OCI-LY3 (cell line): Measurements from ENCODE around the gene NEO1.
A peak's percentile ranks its signal among the peaks of the same experiment; 100 is the strongest.

ENCODE experiments used
- H2AFZ ChIP-seq: fragments of 200-600, 300-600 bp; shearing (Covaris generic); 2 replicates; pipeline ENCODE4 v1.6.0; 2014; ENCODE audit warnings: antibody characterized with exemption, low read depth, low read length
- H3K27ac ChIP-seq: fragments of 200-600, 300-600 bp; sonication (generic); 2 replicates; pipeline ENCODE4 v1.5.1; 2014; ENCODE audit warnings: mild to moderate bottlenecking, low read length, moderate library complexity, mixed read lengths
- H3K27me3 ChIP-seq: fragments of 200-600, 300-600 bp; sonication (generic); 2 replicates; pipeline ENCODE4 v1.6.1; 2014; ENCODE audit warnings: low read depth, low read length, mixed read lengths
- H3K36me3 ChIP-seq: fragments of 200-600, 300-600 bp; sonication (generic); replicated peaks from 2 replicates; pipeline ENCODE3; 2014; ENCODE audit warnings: low read depth, low read length, mixed read lengths
- H3K4me1 ChIP-seq: fragments of 300-600, 200-600 bp; sonication (generic); 2 replicates; pipeline ENCODE4 v1.6.1; 2014; ENCODE audit warnings: low read length, mixed read lengths
- H3K4me2 ChIP-seq: fragments of 200-600, 300-600 bp; sonication (generic); 2 replicates; pipeline ENCODE4 v1.6.1; 2014; ENCODE audit warnings: low read length, mixed read lengths
- H3K4me3 ChIP-seq: fragments of 300-600, 200-600 bp; sonication (generic); 2 replicates; pipeline ENCODE4 v1.5.1; 2014; ENCODE audit warnings: antibody characterized with exemption, mild to moderate bottlenecking, low read length, moderate library complexity
- H3K79me2 ChIP-seq: fragments of 300-600, 200-600 bp; shearing (Covaris generic); 2 replicates; pipeline ENCODE4 v1.6.1; 2014; ENCODE audit warnings: mild to moderate bottlenecking, low read length, mixed read lengths
- H3K9ac ChIP-seq: fragments of 300-600, 200-600 bp; shearing (Covaris generic); 2 replicates; pipeline ENCODE4 v1.6.0; 2014; ENCODE audit warnings: mild to moderate bottlenecking, low read length, moderate library complexity
- H3K9me3 ChIP-seq: fragments of 200-600, 300-600 bp; shearing (Covaris generic); 2 replicates; pipeline ENCODE4 v1.6.1; 2014; ENCODE audit warnings: low read length, mixed read lengths; ENCODE audit not compliant: insufficient read depth
- H4K20me1 ChIP-seq: fragments of 200-600, 300-600 bp; sonication (generic); 2 replicates; pipeline ENCODE4 v1.6.1; 2016; ENCODE audit warnings: low read length, mixed read lengths; ENCODE audit not compliant: insufficient read depth
- CTCF ChIP-seq: fragments of 200-600, 300-600 bp; sonication (generic); IDR thresholded peaks from 2 replicates; pipeline ENCODE4 v1.5.1; 2014; ENCODE audit warnings: antibody characterized with exemption, low read length, low read depth
- EZH2phosphoT487 ChIP-seq: fragments of 200-600 bp; shearing (Covaris generic); IDR thresholded peaks from 2 replicates; pipeline ENCODE4 v1.6.1; 2018; ENCODE audit warnings: antibody characterized with exemption, mixed run types, low read depth

NEO1 gene

GRCh38 chr15:73282567-73283365 is 230.5 kb downstream of the NEO1 start:
- TF ChIP-seq EZH2phosphoT487 (no peak), CTCF (no peak)
- no peak overlapping the region for H3K27ac ChIP-seq
- H2AFZ ChIP-seq = no peak overlapping the region
- no peaks in the 10 kb centered on the region for H4K20me1 ChIP-seq
- no peaks in the 10 kb centered on the region for H3K36me3 ChIP-seq
- no peaks in the 10 kb centered on the region for H3K79me2 ChIP-seq
- no peak overlapping the region for H3K4me2 ChIP-seq
- H3K27me3 ChIP-seq = no peaks in the 10 kb centered on the region
- H3K9ac ChIP-seq = no peak overlapping the region
- no peak overlapping the region for H3K4me3 ChIP-seq
- no peaks in the 10 kb centered on the region for H3K9me3 ChIP-seq
- peaks cover 16% of the 10 kb centered on the region for H3K4me1 ChIP-seq

- H3K4me3 ChIP-seq = no peak overlapping the region
- H3K79me2 ChIP-seq = no peaks in the 10 kb centered on the region
- H3K36me3 ChIP-seq = no peaks in the 10 kb centered on the region
- H4K20me1 ChIP-seq = no peaks in the 10 kb centered on the region
- TF ChIP-seq CTCF (no peak), EZH2phosphoT487 (no peak)
- peaks cover 16% of the 10 kb centered on the region for H3K4me1 ChIP-seq
- H2AFZ ChIP-seq = no peak overlapping the region
- H3K27me3 ChIP-seq = no peaks in the 10 kb centered on the region
- no peak overlapping the region for H3K9ac ChIP-seq
- H3K4me2 ChIP-seq = no peak overlapping the region
- no peak overlapping the region for H3K27ac ChIP-seq
- no peaks in the 10 kb centered on the region for H3K9me3 ChIP-seq
Measured at GRCh38 chr15:73283366-73283962, 231.2 kb downstream of the NEO1 start.

GRCh38 chr15:73284090-73284716 is 231.9 kb downstream of the NEO1 start:
- TF ChIP-seq CTCF = 0 out of 2 replicates have a peak, but pooled peaks have one; percentile 16
- TF ChIP-seq EZH2phosphoT487 = no peak
- no peaks in the 10 kb centered on the region for H3K36me3 ChIP-seq

GRCh38 chr15:73286311-73286710 is 234.0 kb downstream of the NEO1 start:
- Histone ChIP-seq H3K4me1 (peaks cover 16% of the 10 kb centered on the region), H3K9ac (no peak overlapping the region), H3K79me2 (no peaks in the 10 kb centered on the region), H3K4me3 (no peak overlapping the region), H3K9me3 (no peaks in the 10 kb centered on the region), H4K20me1 (no peaks in the 10 kb centered on the region), H3K4me2 (no peak overlapping the region), H3K27ac (no peak overlapping the region), H3K27me3 (no peaks in the 10 kb centered on the region), H2AFZ (no peak overlapping the region), H3K36me3 (no peaks in the 10 kb centered on the region)
- TF ChIP-seq CTCF = no peak
- no peak for TF ChIP-seq EZH2phosphoT487

More at GRCh38 chr15:73284090-73284716, 231.9 kb downstream of the NEO1 start:
- no peaks in the 10 kb centered on the region for H3K27me3 ChIP-seq
- no peaks in the 10 kb centered on the region for H3K79me2 ChIP-seq
- peaks cover 16% of the 10 kb centered on the region for H3K4me1 ChIP-seq
- H3K4me3 ChIP-seq = no peak overlapping the region
- no peak overlapping the region for H3K4me2 ChIP-seq
- no peak overlapping the region for H3K9ac ChIP-seq
- H3K9me3 ChIP-seq = no peaks in the 10 kb centered on the region
- no peak overlapping the region for H2AFZ ChIP-seq
- H3K27ac ChIP-seq = no peak overlapping the region
- no peaks in the 10 kb centered on the region for H4K20me1 ChIP-seq
